Superior temporal gyrus (tissue), 1 donor: ENCODE data around the gene RPS21.

Source experiments
- DNase-seq: peaks from one replicate; pipeline ENCODE4 v3.0.0-alpha.2; 2016; ENCODE audit errors: extremely low spot score

RPS21 gene

GRCh38 chr20:62354031-62354808, 32.7 kb upstream of the RPS21 start:
- no peak for DNase-seq

GRCh38 chr20:62354811-62355341, 32.0 kb upstream of the RPS21 start:
- no peak for DNase-seq

- no peak for DNase-seq
Measured at GRCh38 chr20:62355516-62355877, 31.4 kb upstream of the RPS21 start.

- DNase-seq, result no peak
Measured at GRCh38 chr20:62355878-62356588, 30.9 kb upstream of the RPS21 start.

GRCh38 chr20:62356589-62357186, 30.2 kb upstream of the RPS21 start:
- no peak for DNase-seq

GRCh38 chr20:62357187-62357667, 29.7 kb upstream of the RPS21 start:
- no peak for DNase-seq

GRCh38 chr20:62357681-62358080, 29.2 kb upstream of the RPS21 start:
- DNase-seq, result no peak

- no peak for DNase-seq
Measured at GRCh38 chr20:62358171-62359042, 28.5 kb upstream of the RPS21 start.

GRCh38 chr20:62359043-62359490, 27.8 kb upstream of the RPS21 start:
- DNase-seq, result no peak

GRCh38 chr20:62359491-62360121, 27.3 kb upstream of the RPS21 start:
- DNase-seq, result no peak

GRCh38 chr20:62360854-62361798, 25.8 kb upstream of the RPS21 start:
- DNase-seq, result no peak

GRCh38 chr20:62361799-62362589, 24.9 kb upstream of the RPS21 start:
- DNase-seq, result no peak

GRCh38 chr20:62362590-62362940, 24.3 kb upstream of the RPS21 start:
- DNase-seq, result no peak

GRCh38 chr20:62362991-62363919, 23.6 kb upstream of the RPS21 start:
- no peak for DNase-seq

GRCh38 chr20:62363920-62364851, 22.7 kb upstream of the RPS21 start:
- DNase-seq, result no peak

- DNase-seq, result no peak
Measured at GRCh38 chr20:62364911-62365736, 21.8 kb upstream of the RPS21 start.
